Mesenchymal stem cell (in vitro differentiated cells and primary cell): ENCODE results near the gene FIG4.

Experiments
- DNase-seq: peaks from one replicate; pipeline ENCODE4 v3.0.0-alpha.2; 2013
- H2AFZ ChIP-seq: one replicate; pipeline ENCODE4 v1.6.1; 2013; ENCODE audit warnings: low read depth, mild to moderate bottlenecking, control low read depth, inconsistent platforms, low read length, moderate library complexity
- H2AK5ac ChIP-seq: 2 replicates; pipeline ENCODE4 v1.6.1; 2013; ENCODE audit warnings: low read length, moderate library complexity, mild to moderate bottlenecking, inconsistent platforms; ENCODE audit not compliant: severe bottlenecking
- H2BK120ac ChIP-seq: one replicate; pipeline ENCODE4 v1.6.1; 2013; ENCODE audit warnings: low read depth, mild to moderate bottlenecking, inconsistent platforms, low read length, moderate library complexity
- H2BK12ac ChIP-seq, 2 experiments: one replicate each; pipeline ENCODE4 v1.6.1; 2013; ENCODE audit warnings: inconsistent platforms in 2 of 2, low read length in 2 of 2, mild to moderate bottlenecking in 2 of 2, moderate library complexity in 2 of 2, control low read depth in 1 of 2
- H2BK15ac ChIP-seq: one replicate; pipeline ENCODE4 v1.6.1; 2013; ENCODE audit warnings: mild to moderate bottlenecking, low read depth, inconsistent platforms; ENCODE audit not compliant: poor library complexity, severe bottlenecking
- H2BK5ac ChIP-seq: 2 replicates; pipeline ENCODE4 v1.6.1; 2013; ENCODE audit warnings: low read depth, mild to moderate bottlenecking, low read length, control low read depth, inconsistent platforms; ENCODE audit not compliant: poor library complexity, severe bottlenecking
- H3K14ac ChIP-seq, 2 experiments: one replicate each; pipeline ENCODE4 v1.6.1; 2013; ENCODE audit warnings: inconsistent platforms in 2 of 2, low read length in 2 of 2, control low read depth in 1 of 2, mild to moderate bottlenecking in 1 of 2, moderate library complexity in 1 of 2
- H3K18ac ChIP-seq, 2 experiments: one replicate each; pipeline ENCODE4 v1.6.1; 2013; ENCODE audit warnings: inconsistent platforms in 2 of 2, low read length in 2 of 2, control low read depth in 1 of 2, low read depth in 1 of 2, mild to moderate bottlenecking in 1 of 2
- H3K23ac ChIP-seq, 2 experiments: one replicate each; pipeline ENCODE4 v1.6.1; 2013; ENCODE audit warnings: inconsistent platforms in 2 of 2, low read length in 2 of 2, mild to moderate bottlenecking in 2 of 2, moderate library complexity in 2 of 2, control low read depth in 1 of 2
- H3K27ac ChIP-seq: 2 replicates; pipeline ENCODE4 v1.5.1; 2013; ENCODE audit warnings: mild to moderate bottlenecking, moderate library complexity, low read length, control low read depth, inconsistent platforms; ENCODE audit not compliant: poor library complexity, severe bottlenecking
- H3K27me3 ChIP-seq, 2 experiments: 2 replicates each; pipeline versions ENCODE4 v1.6.1 to v1.7.0; 2013; ENCODE audit warnings: low read length in 2 of 2, mild to moderate bottlenecking in 2 of 2, moderate library complexity in 2 of 2, control low read depth in 1 of 2, inconsistent platforms in 1 of 2; ENCODE audit not compliant: control insufficient read depth in 1 of 2, insufficient read depth in 1 of 2
- H3K36me3 ChIP-seq, 2 experiments: 2 replicates each; pipeline versions ENCODE4 v1.6.1 to v1.7.0; 2013; ENCODE audit warnings: low read length in 2 of 2, control low read depth in 1 of 2, inconsistent platforms in 1 of 2, low read depth in 1 of 2, mild to moderate bottlenecking in 1 of 2; ENCODE audit not compliant: insufficient read depth in 2 of 2, control insufficient read depth in 1 of 2
- H3K4ac ChIP-seq, 2 experiments: one replicate each; pipeline ENCODE4 v1.6.1; 2013; ENCODE audit warnings: inconsistent platforms in 2 of 2, low read length in 2 of 2, mild to moderate bottlenecking in 2 of 2, moderate library complexity in 2 of 2, control low read depth in 1 of 2, low read depth in 1 of 2
- H3K4me1 ChIP-seq: 2 replicates; pipeline ENCODE4 v1.6.1; 2013; ENCODE audit warnings: low read depth, low read length, control low read depth; ENCODE audit not compliant: control insufficient read depth, insufficient read depth
- H3K4me2 ChIP-seq: 2 replicates; pipeline ENCODE4 v1.6.1; 2013; ENCODE audit warnings: low read length, mild to moderate bottlenecking, inconsistent platforms; ENCODE audit not compliant: poor library complexity, severe bottlenecking
- H3K4me3 ChIP-seq, 2 experiments: 2 replicates each; pipeline versions ENCODE4 v1.5.1 to v1.7.0; 2013; ENCODE audit warnings: low read length in 2 of 2, mild to moderate bottlenecking in 2 of 2, control low read depth in 1 of 2, low read depth in 1 of 2; ENCODE audit not compliant: insufficient read depth in 1 of 2
- H3K79me1 ChIP-seq: replicated peaks from 2 replicates; pipeline ENCODE4 v1.6.1; 2013; ENCODE audit warnings: mild to moderate bottlenecking, control low read depth, low read length, inconsistent platforms; ENCODE audit not compliant: poor library complexity, severe bottlenecking
- H3K9ac ChIP-seq: 2 replicates; pipeline ENCODE4 v1.7.0; 2013; ENCODE audit warnings: mild to moderate bottlenecking, low read length, moderate library complexity
- H3K9me3 ChIP-seq: 2 replicates; pipeline ENCODE4 v1.7.0; 2013; ENCODE audit warnings: mild to moderate bottlenecking, low read length; ENCODE audit not compliant: control insufficient read depth
- H4K8ac ChIP-seq: one replicate; pipeline ENCODE4 v1.6.1; 2013; ENCODE audit warnings: inconsistent platforms, mild to moderate bottlenecking, low read length, moderate library complexity
- H4K91ac ChIP-seq: one replicate; pipeline ENCODE4 v1.6.1; 2013; ENCODE audit warnings: mild to moderate bottlenecking, low read length, inconsistent platforms
- WGBS: methylation state at CpG from one replicate; pipeline ENCODE4 v1.1.7; 2013; ENCODE audit warnings: mixed read lengths; 5-methylcytosine and 5-hydroxymethylcytosine counted together

FIG4 gene

DNA sequence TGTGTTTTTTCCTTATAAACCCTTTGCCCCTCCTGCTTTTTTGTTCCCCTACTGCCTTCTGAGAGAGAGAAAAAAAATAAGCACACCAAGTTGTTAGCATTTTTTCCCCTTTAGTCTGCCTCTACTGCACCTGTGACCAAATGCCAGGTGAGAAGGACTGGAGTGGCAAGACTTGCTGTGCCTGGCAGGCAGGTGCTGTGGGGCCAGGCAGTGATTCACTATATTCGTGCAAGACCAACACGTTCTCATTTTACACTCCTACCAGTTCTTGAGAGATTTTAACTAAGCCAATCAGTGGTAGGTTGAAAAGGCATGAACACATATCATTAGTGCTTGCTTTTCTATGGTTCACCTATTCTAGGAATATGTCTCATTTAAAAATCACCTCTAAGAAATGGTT is 109.7 kb downstream of the FIG4 start:
- Histone ChIP-seq H2BK12ac (no peak overlapping the region), H3K4me2 (no peak overlapping the region), H2AFZ (no peak overlapping the region), H4K8ac (no peak overlapping the region), H3K27me3 (no peaks in the 10 kb centered on the region), H3K79me1 (no peaks in the 10 kb centered on the region), H3K36me3 (peaks cover 0 to 16% of the 10 kb centered on the region in 2 experiments), H4K91ac (no peak overlapping the region), H3K4me3 (no peak overlapping the region), H3K18ac (no peak overlapping the region), H3K4me1 (no peaks in the 10 kb centered on the region), H3K4ac (no peak overlapping the region), H2AK5ac (no peak overlapping the region), H3K14ac (no peak overlapping the region), H2BK120ac (no peak overlapping the region), H2BK15ac (no peak overlapping the region), H3K9me3 (no peaks in the 10 kb centered on the region), H3K27ac (no peak overlapping the region), H3K23ac (no peak overlapping the region), H2BK5ac (no peak overlapping the region), H3K9ac (no peak overlapping the region)
- DNase-seq, result no peak
- whole genome bisulfite sequencing, result no CpG with 5 or more reads among the region's 2 CpGs

DNA sequence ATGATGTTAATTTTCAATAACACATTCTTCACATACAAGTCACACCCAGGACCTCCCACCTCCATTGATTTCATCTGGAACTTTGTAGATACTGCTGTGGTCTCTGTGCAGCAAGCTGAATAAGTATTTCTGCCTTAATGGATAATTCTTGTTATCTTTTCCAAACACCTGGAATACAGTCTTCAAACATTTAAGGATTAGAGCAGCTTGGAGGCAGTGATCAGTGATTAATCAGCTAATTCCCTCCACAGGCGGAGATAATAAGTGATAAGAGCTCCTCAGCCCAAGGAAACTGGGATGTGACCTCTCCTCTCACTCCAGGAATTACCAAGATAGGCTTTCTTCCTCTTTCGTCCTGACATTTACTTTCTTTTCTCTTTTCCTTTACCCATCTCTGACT is 110.7 kb downstream of the FIG4 start:
- no peaks in the 10 kb centered on the region for H3K27me3 ChIP-seq

DNA sequence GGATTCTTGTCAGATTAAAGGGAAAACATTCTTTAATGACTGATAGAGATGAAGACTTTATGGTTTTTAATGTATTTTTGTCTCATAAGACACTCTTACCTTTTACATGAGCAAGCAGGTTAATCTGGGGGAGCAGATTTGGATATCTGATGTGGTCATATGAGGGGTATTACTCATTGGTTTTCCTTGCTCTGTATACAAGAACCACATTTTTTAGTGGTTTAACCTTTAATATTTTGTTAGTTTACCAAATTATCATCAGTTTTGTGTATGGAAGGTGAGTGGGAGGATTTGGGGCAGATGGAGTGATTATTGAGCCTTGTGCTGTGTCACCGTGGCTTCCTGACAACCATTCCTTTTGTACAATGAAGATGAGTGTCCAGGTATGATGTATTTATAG is 112.9 kb downstream of the FIG4 start:
- no peak overlapping the region for H2BK5ac ChIP-seq
- 80% methylated on average over 1 of the region's 1 CpG for WGBS

More for the DNA sequence above, 110.7 kb downstream of the FIG4 start:
- H2AK5ac ChIP-seq, result no peak overlapping the region
- H3K4me3 ChIP-seq, result no peak overlapping the region
- no peak overlapping the region for H3K18ac ChIP-seq
- DNase-seq, result no peak
- H4K91ac ChIP-seq, result no peak overlapping the region
- H2AFZ ChIP-seq, result no peak overlapping the region
- H3K4me1 ChIP-seq, result no peaks in the 10 kb centered on the region
- H3K9ac ChIP-seq, result no peak overlapping the region
- H3K4me2 ChIP-seq, result no peak overlapping the region
- H2BK12ac ChIP-seq, result no peak overlapping the region
- H3K79me1 ChIP-seq, result no peaks in the 10 kb centered on the region
- no peak overlapping the region for H2BK15ac ChIP-seq
- no peak overlapping the region for H2BK120ac ChIP-seq
- no peaks in the 10 kb centered on the region for H3K9me3 ChIP-seq
- H3K27ac ChIP-seq, result no peak overlapping the region
- H3K23ac ChIP-seq, result no peak overlapping the region
- H3K14ac ChIP-seq, result no peak overlapping the region
- H3K36me3 ChIP-seq, result peaks cover 0 to 15% of the 10 kb centered on the region in 2 experiments
- no peak overlapping the region for H4K8ac ChIP-seq
- no peak overlapping the region for H2BK5ac ChIP-seq
- 92% methylated on average over 2 of the region's 2 CpGs for WGBS
- H3K4ac ChIP-seq, result no peak overlapping the region

DNA sequence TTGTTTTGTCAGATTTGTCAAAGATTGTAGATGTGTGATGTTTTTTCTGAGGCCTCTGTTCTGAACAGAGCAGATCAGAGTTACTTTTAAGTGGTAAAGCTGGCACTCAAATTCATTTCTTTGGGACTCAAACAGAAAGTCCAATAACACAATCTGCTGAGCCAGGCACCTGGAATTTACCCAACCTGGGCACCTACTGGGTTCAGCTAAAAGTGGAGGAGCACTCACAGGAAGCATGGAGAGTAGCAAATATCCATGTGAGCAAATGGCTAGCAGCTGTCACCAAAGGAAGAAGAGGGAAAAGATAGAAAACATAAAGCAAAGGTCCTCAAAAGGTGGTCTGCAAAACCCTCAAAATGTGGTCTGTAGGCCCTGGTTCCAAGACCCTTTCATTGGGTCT is 116.8 kb downstream of the FIG4 start:
- Histone ChIP-seq H3K79me1 (no peaks in the 10 kb centered on the region), H3K4ac (no peak overlapping the region), H2AK5ac (no peak overlapping the region), H3K4me3 (no peak overlapping the region), H3K14ac (no peak overlapping the region), H3K27ac (no peak overlapping the region), H3K9me3 (no peaks in the 10 kb centered on the region), H2BK120ac (no peak overlapping the region), H2BK15ac (no peak overlapping the region), H3K27me3 (no peaks in the 10 kb centered on the region), H3K36me3 (peaks cover 0 to 8% of the 10 kb centered on the region in 2 experiments), H3K4me1 (no peaks in the 10 kb centered on the region), H3K18ac (no peak overlapping the region), H2BK12ac (no peak overlapping the region), H3K9ac (no peak overlapping the region), H3K23ac (no peak overlapping the region), H2AFZ (no peak overlapping the region), H4K8ac (no peak overlapping the region), H4K91ac (no peak overlapping the region), H2BK5ac (no peak overlapping the region), H3K4me2 (no peak overlapping the region)
- no peak for DNase-seq

More for the DNA sequence above, 112.9 kb downstream of the FIG4 start:
- H3K9ac ChIP-seq, result no peak overlapping the region
- peaks cover 0 to 13% of the 10 kb centered on the region in 2 experiments for H3K36me3 ChIP-seq
- no peaks in the 10 kb centered on the region for H3K9me3 ChIP-seq
- H4K91ac ChIP-seq, result no peak overlapping the region
- no peak overlapping the region for H3K4ac ChIP-seq
- no peak overlapping the region for H2AK5ac ChIP-seq
- no peak overlapping the region for H3K14ac ChIP-seq
- H3K4me2 ChIP-seq, result no peak overlapping the region
- H3K27ac ChIP-seq, result no peak overlapping the region
- no peak overlapping the region for H3K18ac ChIP-seq
- H2AFZ ChIP-seq, result no peak overlapping the region
- no peak overlapping the region for H2BK12ac ChIP-seq
- DNase-seq, result no peak
- H2BK120ac ChIP-seq, result no peak overlapping the region
- H3K27me3 ChIP-seq, result no peaks in the 10 kb centered on the region
- no peak overlapping the region for H3K23ac ChIP-seq
- H3K4me1 ChIP-seq, result no peaks in the 10 kb centered on the region
- no peak overlapping the region for H2BK15ac ChIP-seq
- H3K79me1 ChIP-seq, result no peaks in the 10 kb centered on the region
- no peak overlapping the region for H4K8ac ChIP-seq
- no peak overlapping the region for H3K4me3 ChIP-seq
